ENCODE data around the gene SBNO1.
"Not testable (repeated sequence)": the region's sequence is repeated elsewhere in the genome, so short reads cannot be mapped to it uniquely, and the experiment has no call there.

The SBNO1 gene

GRCh38 chr12:123335490-123335889 is 29.2 kb downstream of the SBNO1 start:
- in situ Hi-C loops (cut with HindIII; ENCODE audit: low sequenced_read_pairs), result no loop called here
- no peak overlapping the region for H3K4me3 ChIP-seq (ENCODE audit: low read depth, low read length)
- no peak for DNase-seq (ENCODE audit: low read depth, low spot score)
- TF ChIP-seq CTCF (IDR thresholded peaks at IDR 0.05; ENCODE audit: low read depth, low read length), result no peak

- TF ChIP-seq CTCF (IDR thresholded peaks at IDR 0.05; ENCODE audit: low read depth, low read length), result no peak
- in situ Hi-C loops (cut with HindIII; ENCODE audit: low sequenced_read_pairs), result no loop called here
Observed at GRCh38 chr12:123329799-123330198, 34.8 kb downstream of the SBNO1 start.

GRCh38 chr12:123319826-123320225 is 44.8 kb downstream of the SBNO1 start:
- no peak overlapping the region for H3K4me3 ChIP-seq (ENCODE audit: low read depth, low read length)
- in situ Hi-C loops (cut with HindIII; ENCODE audit: low sequenced_read_pairs), result no loop called here
- no peak for DNase-seq (ENCODE audit: low read depth, low spot score)
- no peak for TF ChIP-seq CTCF (IDR thresholded peaks at IDR 0.05; ENCODE audit: low read depth, low read length)

More at GRCh38 chr12:123329799-123330198, 34.8 kb downstream of the SBNO1 start:
- no peak for DNase-seq (ENCODE audit: low read depth, low spot score)
- H3K4me3 ChIP-seq (ENCODE audit: low read depth, low read length), result no peak overlapping the region

GRCh38 chr12:123319273-123319672 is 45.4 kb downstream of the SBNO1 start:
- no peak for TF ChIP-seq CTCF (IDR thresholded peaks at IDR 0.05; ENCODE audit: low read depth, low read length)
- DNase-seq (ENCODE audit: low read depth, low spot score), result no peak
- in situ Hi-C loops (cut with HindIII; ENCODE audit: low sequenced_read_pairs), result no loop called here
- no peak overlapping the region for H3K4me3 ChIP-seq (ENCODE audit: low read depth, low read length)

GRCh38 chr12:123313046-123313445 is 51.6 kb downstream of the SBNO1 start:
- in situ Hi-C loops (cut with HindIII; ENCODE audit: low sequenced_read_pairs); DNase-seq (ENCODE audit: low read depth, low spot score); H3K4me3 ChIP-seq (ENCODE audit: low read depth, low read length): not testable (repeated sequence)

- H3K4me3 ChIP-seq (ENCODE audit: low read depth, low read length), result no peak overlapping the region
- DNase-seq (ENCODE audit: low read depth, low spot score), result no peak
- in situ Hi-C loops (cut with HindIII; ENCODE audit: low sequenced_read_pairs), result no loop called here
- TF ChIP-seq CTCF (IDR thresholded peaks at IDR 0.05; ENCODE audit: low read depth, low read length), result no peak
Observed at GRCh38 chr12:123306200-123306599, 58.4 kb downstream of the SBNO1 start.

- TF ChIP-seq CTCF (IDR thresholded peaks at IDR 0.05; ENCODE audit: low read depth, low read length), result no peak
- in situ Hi-C loops (cut with HindIII; ENCODE audit: low sequenced_read_pairs), result no loop called here
- no peak overlapping the region for H3K4me3 ChIP-seq (ENCODE audit: low read depth, low read length)
- no peak for DNase-seq (ENCODE audit: low read depth, low spot score)
Observed at GRCh38 chr12:123305136-123305535, 59.5 kb downstream of the SBNO1 start.
